Measurements from ENCODE around the gene CHTF8.

CHTF8 gene

GRCh38 chr16:69112285-69113129 lies 19.9 kb downstream of the CHTF8 start:
- peak; percentile 15 to 46 for DNase-seq

- DNase-seq = no peak
Observed at GRCh38 chr16:69111876-69112230, 20.5 kb downstream of the CHTF8 start.

- DNase-seq = no peak
Observed at GRCh38 chr16:69111216-69111875, 21.0 kb downstream of the CHTF8 start.

- DNase-seq = no peak
Observed at GRCh38 chr16:69110406-69110805, 22.0 kb downstream of the CHTF8 start.

- DNase-seq = no peak
Observed at GRCh38 chr16:69109486-69110270, 22.7 kb downstream of the CHTF8 start.

- no peak for DNase-seq
Observed at GRCh38 chr16:69108905-69109252, 23.5 kb downstream of the CHTF8 start.

GRCh38 chr16:69108064-69108904 lies 24.1 kb downstream of the CHTF8 start:
- DNase-seq = no peak

GRCh38 chr16:69107316-69107962 lies 24.9 kb downstream of the CHTF8 start:
- no peak for DNase-seq

GRCh38 chr16:69106491-69107315 lies 25.7 kb downstream of the CHTF8 start:
- no peak for DNase-seq

GRCh38 chr16:69105501-69106361 lies 26.7 kb downstream of the CHTF8 start, which contains the start of gene HAS3:
Gene HAS3, plus strand, starts transcription at chr16:69105653. Its CDS starts 3,743 bp downstream, at chr16:69109396.
- DNase-seq = peak; percentile 56 to 63

GRCh38 chr16:69100071-69100691 lies 32.2 kb downstream of the CHTF8 start:
- no peak for DNase-seq

- no peak for DNase-seq
Observed at GRCh38 chr16:69095193-69095592, 37.2 kb downstream of the CHTF8 start.

GRCh38 chr16:69094501-69094900 lies 37.9 kb downstream of the CHTF8 start:
- no peak for DNase-seq

- no peak for DNase-seq
Observed at GRCh38 chr16:69093974-69094373, 38.4 kb downstream of the CHTF8 start.

- DNase-seq = no peak
Observed at GRCh38 chr16:69089091-69089910, 43.1 kb downstream of the CHTF8 start.

GRCh38 chr16:69088684-69089083 lies 43.7 kb downstream of the CHTF8 start:
- no peak for DNase-seq

GRCh38 chr16:69087161-69087581 lies 45.2 kb downstream of the CHTF8 start:
- no peak for DNase-seq

GRCh38 chr16:69085032-69085695 lies 47.2 kb downstream of the CHTF8 start:
- no peak for DNase-seq
